K562 (cell line): ENCODE data around the gene ZMYND19. TPM values are rescaled to one million over a fixed set of nuclear protein-coding genes. Genes with fewer than 3 reads are reported as not detected.

ENCODE experiments used
- GABPB2 ChIP-seq: fragments of 250-450 bp; sonication (Bioruptor Pico); conservative IDR thresholded peaks from 2 replicates; pipeline ENCODE4 v1.5.1; 2021; ENCODE audit warnings: mild to moderate bottlenecking
- GTF3C2 ChIP-seq: IDR thresholded peaks from 3 replicates; pipeline ENCODE4 v1.6.1; 2011; ENCODE audit warnings: borderline replicate concordance, mild to moderate bottlenecking, moderate library complexity; ENCODE audit not compliant: insufficient read length; ENCODE audit errors: extremely low read depth
- HINFP ChIP-seq: fragments of 450-650 bp; conservative IDR thresholded peaks from 2 replicates; pipeline ENCODE4 v1.6.1; 2016; ENCODE audit warnings: missing genetic modification characterization, low read depth, mild to moderate bottlenecking, control low read depth, missing compliant biosample characterization
- HLTF ChIP-seq: fragments of 450-650 bp; IDR thresholded peaks from 2 replicates; pipeline ENCODE4 v1.6.1; 2016
- JUNB ChIP-seq: fragments of 450-650 bp; formaldehyde crosslinking; conservative IDR thresholded peaks from 2 replicates; pipeline ENCODE4 v1.4.0; 2020; ENCODE audit warnings: mild to moderate bottlenecking
- KDM4B ChIP-seq, 2 experiments: fragments of 450-650 bp in 1 of 2; sonication (generic) in 1 of 2; IDR thresholded peaks; 2 replicates each; pipeline ENCODE4 v1.6.1; 2016 to 2017; ENCODE audit warnings: borderline replicate concordance in 2 of 2, antibody characterized with exemption in 1 of 2, low read depth in 1 of 2, mild to moderate bottlenecking in 1 of 2
- LCOR ChIP-seq: sonication (generic); formaldehyde crosslinking; IDR thresholded peaks from 2 replicates; pipeline ENCODE4 v1.8.0; 2022; ENCODE audit warnings: mild to moderate bottlenecking, missing genetic modification reagents
- MCM7 ChIP-seq, 2 experiments: fragments of 450-650 bp; IDR thresholded peaks; 2 replicates each; pipeline ENCODE4 v1.6.1; 2016 to 2018
- MLLT1 ChIP-seq, 2 experiments: fragments of 450-650 bp; IDR thresholded peaks; 2 replicates each; pipeline ENCODE4 v1.6.1; 2016
- PCBP2 ChIP-seq: fragments of 200-400 bp; formaldehyde crosslinking; IDR thresholded peaks from 2 replicates; pipeline ENCODE4 v1.6.1; 2018; ENCODE audit warnings: low read length, low read depth, mild to moderate bottlenecking, moderate library complexity; ENCODE audit not compliant: poor library complexity, severe bottlenecking
- SIRT6 ChIP-seq: IDR thresholded peaks from one replicate; pipeline ENCODE4 v1.6.1; 2012; ENCODE audit warnings: low read depth, mild to moderate bottlenecking, control low read depth, inconsistent platforms, low read length, moderate library complexity
- SLC30A9 ChIP-seq: fragments of 250-450 bp; sonication (Bioruptor Pico); IDR thresholded peaks from 2 replicates; pipeline ENCODE4 v1.8.0; 2022; ENCODE audit warnings: mild to moderate bottlenecking, moderate library complexity
- SP2 ChIP-seq: IDR thresholded peaks from 2 replicates; pipeline ENCODE4 v1.6.1; 2011; ENCODE audit warnings: mild to moderate bottlenecking, low read depth, low read length, moderate library complexity; ENCODE audit not compliant: poor library complexity, severe bottlenecking; ENCODE audit errors: extremely low read depth
- TFAM ChIP-seq: fragments of 250-450 bp; sonication (Bioruptor Pico); conservative IDR thresholded peaks from 2 replicates; pipeline ENCODE4 v1.5.0; 2021; ENCODE audit warnings: mild to moderate bottlenecking, moderate library complexity
- ZHX1 ChIP-seq: fragments of 150-350 bp; conservative IDR thresholded peaks from 2 replicates; pipeline ENCODE4 v1.6.1; 2014; ENCODE audit warnings: low read length
- ZKSCAN1 ChIP-seq: fragments of 150-350 bp; IDR thresholded peaks from 2 replicates; pipeline ENCODE4 v1.6.1; 2016; ENCODE audit warnings: low read depth, low read length
- ZKSCAN3 ChIP-seq: fragments of 250-450 bp; sonication (Bioruptor Pico); IDR thresholded peaks from 2 replicates; pipeline ENCODE4 v1.4.0; 2020
- ZNF143 ChIP-seq: sonication (generic); formaldehyde crosslinking; IDR thresholded peaks from 2 replicates; pipeline ENCODE4 v1.9.0; 2022; ENCODE audit warnings: mild to moderate bottlenecking, missing genetic modification reagents
- ZNF316 ChIP-seq: fragments of 450-650 bp; IDR thresholded peaks from 2 replicates; pipeline ENCODE4 v1.6.1; 2016
- ZNF830 ChIP-seq: fragments of 250-450 bp; sonication (Bioruptor Pico); IDR thresholded peaks from 2 replicates; pipeline ENCODE4 v1.5.0; 2021; ENCODE audit warnings: mild to moderate bottlenecking
- polyA plus RNA-seq, 8 experiments: library from polyadenylated mRNA; depleted of rRNA in 4 of 8; stranded (reverse) in 5 of 8; unstranded in 3 of 8; fragments of >200 nt; fragmentation: Nextera tagmentation in 2 of 8; fragmentation: Illumina TruSeq in 1 of 8; extraction: Ambion mirVana in 2 of 8; extraction: Trizol in 1 of 8; gene quantifications; 2 replicates each; pipeline versions ENCODE4 v1.2.1 to v1.2.3, GENCODE V29; 2011 to 2014; ENCODE audit warnings: inconsistent platforms in 1 of 8, missing spikeins in 1 of 8
- total RNA-seq, 7 experiments: library from RNA; depleted of rRNA in 6 of 7; stranded (reverse); fragments of >200 nt in 6 of 7; fragmentation: Illumina TruSeq in 2 of 7; extraction: Trizol in 2 of 7; gene quantifications; 2 replicates each; pipeline versions ENCODE4 v1.2.1 to v1.2.3, GENCODE V29; 2011 to 2021; ENCODE audit warnings: low replicate concordance in 1 of 7

ZMYND19 gene
- total and polyA plus RNA-seq, 9 of the 15 experiments (the other 6 are each of a cell fraction or from before 2014, with no cell fraction given) = 1.0 to 86.7 (median 44.0) TPM

- no peak for TF ChIP-seq MLLT1 (IDR thresholded peaks at IDR 0.05)
- no peak for TF ChIP-seq ZNF143
- no peak for TF ChIP-seq SIRT6
- TF ChIP-seq PCBP2 = no peak
- no peak for TF ChIP-seq MCM7 (IDR thresholded peaks at IDR 0.05)
- TF ChIP-seq SP2 = no peak
- TF ChIP-seq HINFP (tag) = no peak
- no peak for TF ChIP-seq ZNF830 (CRISPR knock-in tag)
- no peak for TF ChIP-seq JUNB (CRISPR knock-in tag)
- TF ChIP-seq SLC30A9 = no peak
- no peak for TF ChIP-seq TFAM (CRISPR knock-in tag)
- TF ChIP-seq ZKSCAN1 = no peak
- TF ChIP-seq ZKSCAN3 (CRISPR knock-in tag) = no peak
- TF ChIP-seq GTF3C2 = no peak
- TF ChIP-seq ZHX1 = no peak
- no peak for TF ChIP-seq LCOR (CRISPR knock-in tag)
- no peak for TF ChIP-seq GABPB2 (CRISPR knock-in tag)
- TF ChIP-seq HLTF = no peak
- TF ChIP-seq ZNF316 = no peak
- TF ChIP-seq KDM4B (IDR thresholded peaks at IDR 0.05; ENCODE audit: borderline replicate concordance in 2 of 2, low read depth in 1 of 2) = no peak
Observed at GRCh38 chr9:137605121-137606004, 15.1 kb upstream of the ZMYND19 start, which contains the start of gene ARRDC1 (continued).
